Measurements from ENCODE around the gene IFT22.
"Not testable (repeated sequence)": the region's sequence is repeated elsewhere in the genome, so short reads cannot be mapped to it uniquely, and the experiment has no call there.

IFT22 gene

GRCh38 chr7:101290186-101291037, 31.2 kb downstream of the IFT22 start:
- not testable (repeated sequence) for H3K4me3 ChIP-seq (ENCODE audit: low read depth, low read length); H3K9me3 ChIP-seq; H3K4me1 ChIP-seq; H3K36me3 ChIP-seq
- peak; percentile 80 for DNase-seq
- TF ChIP-seq, protein P1, sequence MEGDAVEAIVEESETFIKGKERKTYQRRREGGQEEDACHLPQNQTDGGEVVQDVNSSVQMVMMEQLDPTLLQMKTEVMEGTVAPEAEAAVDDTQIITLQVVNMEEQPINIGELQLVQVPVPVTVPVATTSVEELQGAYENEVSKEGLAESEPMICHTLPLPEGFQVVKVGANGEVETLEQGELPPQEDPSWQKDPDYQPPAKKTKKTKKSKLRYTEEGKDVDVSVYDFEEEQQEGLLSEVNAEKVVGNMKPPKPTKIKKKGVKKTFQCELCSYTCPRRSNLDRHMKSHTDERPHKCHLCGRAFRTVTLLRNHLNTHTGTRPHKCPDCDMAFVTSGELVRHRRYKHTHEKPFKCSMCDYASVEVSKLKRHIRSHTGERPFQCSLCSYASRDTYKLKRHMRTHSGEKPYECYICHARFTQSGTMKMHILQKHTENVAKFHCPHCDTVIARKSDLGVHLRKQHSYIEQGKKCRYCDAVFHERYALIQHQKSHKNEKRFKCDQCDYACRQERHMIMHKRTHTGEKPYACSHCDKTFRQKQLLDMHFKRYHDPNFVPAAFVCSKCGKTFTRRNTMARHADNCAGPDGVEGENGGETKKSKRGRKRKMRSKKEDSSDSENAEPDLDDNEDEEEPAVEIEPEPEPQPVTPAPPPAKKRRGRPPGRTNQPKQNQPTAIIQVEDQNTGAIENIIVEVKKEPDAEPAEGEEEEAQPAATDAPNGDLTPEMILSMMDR (IDR thresholded peaks at IDR 0.05; ENCODE audit: low read depth, low read length) = peak; percentile 64
- H3K27me3 ChIP-seq = peaks cover 34% of the 10 kb centered on the region

DNA sequence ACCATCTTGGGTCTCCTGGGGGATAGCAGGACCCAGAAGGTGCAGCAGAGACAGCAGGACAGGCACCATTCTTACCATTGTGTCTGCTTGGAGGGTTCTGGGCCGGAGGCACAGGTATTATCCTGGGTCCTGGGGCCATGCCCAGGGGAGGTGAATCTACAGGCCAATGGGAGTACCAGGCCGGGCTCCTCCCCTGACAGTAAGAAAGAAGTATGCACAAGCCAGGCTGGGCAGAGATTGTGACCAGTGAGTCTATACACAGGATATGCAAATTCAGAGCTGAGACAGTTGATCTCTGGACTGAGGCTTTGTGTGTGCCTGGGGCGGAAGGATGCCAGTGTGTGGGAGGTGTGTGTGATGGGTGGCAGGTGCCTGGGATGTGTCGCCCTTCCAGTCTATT, 31.9 kb downstream of the IFT22 start:
- not testable (repeated sequence) for DNase-seq

GRCh38 chr7:101288439-101288838, 33.2 kb downstream of the IFT22 start:
- Histone ChIP-seq H3K36me3 (no peaks in the 10 kb centered on the region), H3K9me3 (no peaks in the 10 kb centered on the region), H3K4me3 (ENCODE audit: low read depth, low read length) (no peak overlapping the region), H3K4me1 (no peaks in the 10 kb centered on the region), H3K27me3 (peaks cover 27% of the 10 kb centered on the region)
- TF ChIP-seq, protein P1 (IDR thresholded peaks at IDR 0.05; ENCODE audit: low read depth, low read length) = no peak
- DNase-seq = no peak

More for the DNA sequence above, 31.9 kb downstream of the IFT22 start:
- H3K4me1 ChIP-seq; H3K4me3 ChIP-seq (ENCODE audit: low read depth, low read length); H3K36me3 ChIP-seq; H3K9me3 ChIP-seq: not testable (repeated sequence)
- H3K27me3 ChIP-seq = peaks cover 33% of the 10 kb centered on the region

- no peaks in the 10 kb centered on the region for H3K36me3 ChIP-seq
- TF ChIP-seq, protein P1 (IDR thresholded peaks at IDR 0.05; ENCODE audit: low read depth, low read length) = no peak
- DNase-seq = no peak
- H3K4me1 ChIP-seq = peaks cover 4% of the 10 kb centered on the region; the same call in 1 of the 2 replicates
- peaks cover 21% of the 10 kb centered on the region for H3K27me3 ChIP-seq
- H3K9me3 ChIP-seq = no peaks in the 10 kb centered on the region
- H3K4me3 ChIP-seq (ENCODE audit: low read depth, low read length) = no peak overlapping the region
Observed at GRCh38 chr7:101287032-101287431, 34.6 kb downstream of the IFT22 start.

DNA sequence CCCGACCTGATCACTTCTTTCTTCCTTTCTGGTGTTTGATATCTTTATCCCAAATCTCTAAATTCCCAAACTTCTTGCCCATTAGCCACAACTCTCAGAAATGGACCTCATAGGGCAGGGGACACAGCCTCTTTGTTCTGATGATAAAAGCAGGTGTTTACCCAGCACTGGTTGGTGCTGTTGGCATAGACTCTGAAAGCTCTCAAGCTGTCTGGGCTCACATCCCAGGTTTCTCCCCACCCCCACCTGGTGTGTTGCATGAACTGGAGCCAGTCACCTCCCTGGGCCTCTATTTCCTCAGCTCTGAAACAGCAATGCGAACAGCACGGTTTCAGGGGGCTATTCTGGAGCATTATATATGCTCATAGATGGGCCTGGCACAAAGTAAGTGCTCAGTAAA, 35.7 kb downstream of the IFT22 start:
- not testable (repeated sequence) for H3K9me3 ChIP-seq; H3K36me3 ChIP-seq; DNase-seq; H3K4me1 ChIP-seq; H3K4me3 ChIP-seq (ENCODE audit: low read depth, low read length)
- peaks cover 13% of the 10 kb centered on the region for H3K27me3 ChIP-seq

DNA sequence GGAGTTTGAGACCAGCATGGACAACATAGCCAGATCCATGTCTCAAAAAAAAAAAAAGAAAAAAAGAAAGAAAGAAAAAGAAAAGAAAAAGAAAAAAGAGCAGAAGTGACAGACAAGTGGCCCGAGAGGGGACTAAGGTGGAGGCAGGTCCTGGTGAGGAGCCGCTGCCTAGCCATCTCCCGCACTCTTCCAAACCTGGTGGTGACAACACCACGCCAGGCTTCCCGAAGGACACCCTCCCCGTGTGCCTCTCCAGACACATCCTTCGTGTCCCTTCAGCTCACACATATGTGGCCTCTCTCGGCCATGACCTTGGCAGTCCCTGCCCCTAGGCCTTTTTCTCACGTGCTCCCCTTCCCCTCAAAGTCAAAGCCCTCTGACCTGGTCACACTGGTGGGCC, 36.4 kb downstream of the IFT22 start:
- H3K4me3 ChIP-seq (ENCODE audit: low read depth, low read length) = no peak overlapping the region
- DNase-seq = no peak
- peaks cover 9% of the 10 kb centered on the region; the same call in 1 of the 2 replicates for H3K27me3 ChIP-seq
- no peaks in the 10 kb centered on the region for H3K36me3 ChIP-seq
- H3K4me1 ChIP-seq = peaks cover 4% of the 10 kb centered on the region; the same call in 1 of the 2 replicates
- TF ChIP-seq, protein P1 (IDR thresholded peaks at IDR 0.05; ENCODE audit: low read depth, low read length) = no peak
- H3K9me3 ChIP-seq = no peaks in the 10 kb centered on the region

DNA sequence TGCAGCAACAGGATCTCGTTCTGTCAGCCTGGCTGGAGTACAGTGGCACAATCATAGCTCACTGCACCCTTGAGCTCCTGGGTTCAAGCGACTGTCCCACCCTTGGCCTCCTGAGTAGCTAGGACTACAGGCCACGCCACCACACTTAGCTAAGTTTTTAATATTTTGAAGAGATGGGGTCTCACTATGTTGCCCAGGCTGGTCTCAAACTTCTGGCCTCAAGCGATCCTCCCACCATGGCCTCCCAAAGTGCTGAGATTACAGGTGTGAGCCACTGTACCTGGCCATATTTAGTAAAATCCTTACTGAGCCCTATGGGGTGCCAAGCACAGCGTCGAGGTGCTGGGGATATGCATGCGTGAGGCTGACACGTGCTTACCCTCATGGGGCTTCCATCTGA, 40.7 kb downstream of the IFT22 start:
- not testable (repeated sequence) for H3K9me3 ChIP-seq; H3K27me3 ChIP-seq; H3K4me3 ChIP-seq (ENCODE audit: low read depth, low read length); H3K36me3 ChIP-seq; DNase-seq; H3K4me1 ChIP-seq
